ENCODE measurements around the gene MRPL16.

DNA sequence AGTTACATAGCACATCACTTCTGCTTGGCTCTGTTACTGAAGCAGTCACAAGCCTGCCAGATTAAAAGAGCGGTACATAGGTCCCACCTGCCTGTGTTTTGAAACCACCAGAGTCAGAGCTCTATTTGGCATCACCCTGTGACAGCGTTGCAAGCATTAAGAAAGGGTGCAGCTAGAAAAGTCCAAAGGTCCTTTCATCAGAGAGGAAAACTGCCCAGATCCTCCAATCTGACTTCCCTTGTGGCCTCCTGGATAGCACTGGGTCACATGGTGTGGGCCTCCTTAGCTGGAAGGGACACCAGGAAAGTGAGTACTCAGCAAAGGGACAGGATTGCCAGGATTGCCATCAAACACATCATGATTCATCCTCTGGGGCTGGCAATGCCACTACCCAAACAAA is 32.5 kb downstream of the MRPL16 start:
- no peak for TF ChIP-seq ARNT (IDR thresholded peaks at IDR 0.05)
- TF ChIP-seq, protein P1, sequence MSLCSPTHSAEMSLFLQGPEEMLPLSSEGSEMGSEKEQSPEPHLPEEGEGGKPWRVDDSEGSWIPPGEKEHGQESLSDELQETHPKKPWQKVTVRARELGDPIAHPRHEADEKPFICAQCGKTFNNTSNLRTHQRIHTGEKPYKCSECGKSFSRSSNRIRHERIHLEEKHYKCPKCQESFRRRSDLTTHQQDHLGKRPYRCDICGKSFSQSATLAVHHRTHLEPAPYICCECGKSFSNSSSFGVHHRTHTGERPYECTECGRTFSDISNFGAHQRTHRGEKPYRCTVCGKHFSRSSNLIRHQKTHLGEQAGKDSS (CRISPR knock-in tag; IDR thresholded peaks at IDR 0.05; ENCODE audit: borderline replicate concordance, low read depth): no peak
- TF ChIP-seq KAT7 (CRISPR knock-in tag; IDR thresholded peaks at IDR 0.05; ENCODE audit: borderline replicate concordance): no peak
- no peak for TF ChIP-seq ZNF263 (CRISPR knock-in tag; IDR thresholded peaks at IDR 0.05)
- no peak for TF ChIP-seq SUZ12 (IDR thresholded peaks at IDR 0.05; ENCODE audit: low read depth, low read length)
- TF ChIP-seq NONO (IDR thresholded peaks at IDR 0.05): no peak
- TF ChIP-seq NONO (CRISPR knock-in tag; conservative IDR thresholded peaks at IDR 0.05): no peak
- TF ChIP-seq GTF2F1 (IDR thresholded peaks at IDR 0.05; ENCODE audit: low read length): no peak
- TF ChIP-seq, protein P2, sequence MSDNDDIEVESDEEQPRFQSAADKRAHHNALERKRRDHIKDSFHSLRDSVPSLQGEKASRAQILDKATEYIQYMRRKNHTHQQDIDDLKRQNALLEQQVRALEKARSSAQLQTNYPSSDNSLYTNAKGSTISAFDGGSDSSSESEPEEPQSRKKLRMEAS (IDR thresholded peaks at IDR 0.05): no peak
- TF ChIP-seq, protein P3, sequence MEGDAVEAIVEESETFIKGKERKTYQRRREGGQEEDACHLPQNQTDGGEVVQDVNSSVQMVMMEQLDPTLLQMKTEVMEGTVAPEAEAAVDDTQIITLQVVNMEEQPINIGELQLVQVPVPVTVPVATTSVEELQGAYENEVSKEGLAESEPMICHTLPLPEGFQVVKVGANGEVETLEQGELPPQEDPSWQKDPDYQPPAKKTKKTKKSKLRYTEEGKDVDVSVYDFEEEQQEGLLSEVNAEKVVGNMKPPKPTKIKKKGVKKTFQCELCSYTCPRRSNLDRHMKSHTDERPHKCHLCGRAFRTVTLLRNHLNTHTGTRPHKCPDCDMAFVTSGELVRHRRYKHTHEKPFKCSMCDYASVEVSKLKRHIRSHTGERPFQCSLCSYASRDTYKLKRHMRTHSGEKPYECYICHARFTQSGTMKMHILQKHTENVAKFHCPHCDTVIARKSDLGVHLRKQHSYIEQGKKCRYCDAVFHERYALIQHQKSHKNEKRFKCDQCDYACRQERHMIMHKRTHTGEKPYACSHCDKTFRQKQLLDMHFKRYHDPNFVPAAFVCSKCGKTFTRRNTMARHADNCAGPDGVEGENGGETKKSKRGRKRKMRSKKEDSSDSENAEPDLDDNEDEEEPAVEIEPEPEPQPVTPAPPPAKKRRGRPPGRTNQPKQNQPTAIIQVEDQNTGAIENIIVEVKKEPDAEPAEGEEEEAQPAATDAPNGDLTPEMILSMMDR (CRISPR knock-in tag; IDR thresholded peaks at IDR 0.05): no peak
